HEK293T (cell line): ENCODE data around the gene UTF1.

Source experiments
- CTCF ChIA-PET: fragments of 350-600 bp; formaldehyde crosslinking; extraction: SDS; loops from one replicate; lab custom pipeline; 2021; ENCODE audit warnings: antibody characterized with exemption, inconsistent platforms; lab: Yijun Ruan, JAX
- POLR2A ChIA-PET: fragments of 350-600 bp; formaldehyde crosslinking; extraction: SDS; loops from one replicate; lab custom pipeline; 2020; ENCODE audit warnings: antibody characterized with exemption, inconsistent platforms; lab: Yijun Ruan, JAX
- DNase-seq: peaks from one replicate; pipeline ENCODE4 v3.0.0; 2012; ENCODE audit warnings: mixed read lengths; ENCODE audit errors: extremely low spot score
- ARNT ChIP-seq: fragments of 450-650 bp; IDR thresholded peaks from 2 replicates; pipeline ENCODE4 v1.6.1; 2017; ENCODE audit warnings: mild to moderate bottlenecking
- BHLHE40 ChIP-seq: fragments of 450-650 bp; IDR thresholded peaks from 2 replicates; pipeline ENCODE4 v1.6.1; 2016; ENCODE audit warnings: mild to moderate bottlenecking, moderate library complexity, borderline replicate concordance
- CTBP1 ChIP-seq: fragments of 450-650 bp; IDR thresholded peaks from 2 replicates; pipeline ENCODE4 v1.6.1; 2016; ENCODE audit warnings: borderline replicate concordance
- ELF4 ChIP-seq: fragments of 450-650 bp; IDR thresholded peaks from 2 replicates; pipeline ENCODE4 v1.6.1; 2017; ENCODE audit warnings: antibody characterized with exemption
- FOXA1 ChIP-seq: fragments of 450-650 bp; IDR thresholded peaks from 2 replicates; pipeline ENCODE4 v1.6.1; 2016; ENCODE audit warnings: mild to moderate bottlenecking
- FOXK2 ChIP-seq: fragments of 450-650 bp; IDR thresholded peaks from 2 replicates; pipeline ENCODE4 v1.6.1; 2016; ENCODE audit warnings: mild to moderate bottlenecking
- FOXM1 ChIP-seq: fragments of 450-650 bp; IDR thresholded peaks from 2 replicates; pipeline ENCODE4 v1.6.1; 2017; ENCODE audit warnings: mild to moderate bottlenecking, borderline replicate concordance
- HDGF ChIP-seq: fragments of 450-650 bp; IDR thresholded peaks from 2 replicates; pipeline ENCODE4 v1.6.1; 2017; ENCODE audit warnings: antibody characterized with exemption, borderline replicate concordance
- L3MBTL2 ChIP-seq: fragments of 450-650 bp; conservative IDR thresholded peaks from 2 replicates; pipeline ENCODE4 v1.6.1; 2016; ENCODE audit warnings: mild to moderate bottlenecking
- LEF1 ChIP-seq: fragments of 450-650 bp; IDR thresholded peaks from 2 replicates; pipeline ENCODE4 v1.6.1; 2017; ENCODE audit warnings: mild to moderate bottlenecking, borderline replicate concordance
- NFRKB ChIP-seq: fragments of 450-650 bp; IDR thresholded peaks from 2 replicates; pipeline ENCODE4 v1.6.1; 2016; ENCODE audit warnings: mild to moderate bottlenecking, moderate library complexity
- SP1 ChIP-seq: fragments of 450-650 bp; IDR thresholded peaks from 2 replicates; pipeline ENCODE4 v1.6.1; 2017
- SUZ12 ChIP-seq: fragments of 450-650 bp; IDR thresholded peaks from 2 replicates; pipeline ENCODE4 v1.6.1; 2016; ENCODE audit warnings: mild to moderate bottlenecking
- TARDBP ChIP-seq: fragments of 450-650 bp; IDR thresholded peaks from 2 replicates; pipeline ENCODE4 v1.6.1; 2016
- ZNF384 ChIP-seq: fragments of 450-650 bp; IDR thresholded peaks from 2 replicates; pipeline ENCODE4 v1.6.1; 2016
- TF ChIP-seq, protein P1 (sequence below): fragments of 450-650 bp; IDR thresholded peaks from 2 replicates; pipeline ENCODE4 v1.6.1; 2016

UTF1 gene

DNA sequence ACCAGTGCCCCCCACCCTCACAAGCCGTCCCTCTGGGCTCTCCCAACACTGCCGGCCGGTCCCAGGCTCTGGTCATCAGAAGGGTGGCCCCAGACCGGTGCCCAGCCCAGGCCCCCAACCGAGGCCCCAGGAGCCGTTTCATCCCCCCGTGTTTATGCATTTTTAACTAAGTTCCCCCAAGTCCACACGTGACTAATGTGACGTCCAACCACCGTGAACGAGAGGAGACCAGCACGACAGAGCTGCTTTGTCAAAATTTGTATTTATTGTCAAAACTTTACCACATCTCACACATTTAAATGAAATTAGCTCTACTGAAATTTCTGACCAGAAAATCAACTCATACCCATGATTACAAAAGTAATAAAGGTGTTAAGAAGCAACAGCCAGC is 16.2 kb downstream of the UTF1 start:
- DNase-seq = no peak
- ChIA-PET POLR2A (interaction anchor here (1.0 kb wide), 1 partner anchor 15 kb away, joined by 3 read pairs; no protein-coding TSS in a partner anchor), CTCF (interaction anchor here (0.9 kb wide), 1 partner anchor 12 kb away, joined by 3 read pairs; no protein-coding TSS in a partner anchor)
- TF ChIP-seq FOXK2 (no peak), FOXA1 (no peak), NFRKB (no peak), TARDBP (no peak), L3MBTL2 (no peak), SUZ12 (no peak), FOXM1 (no peak), LEF1 (no peak)

- CTCF ChIA-PET = no interaction called here
- TF ChIP-seq SUZ12 (no peak), TARDBP (no peak), BHLHE40 (no peak), ELF4 (no peak), CTBP1 (no peak), SP1 (no peak), ARNT (no peak), NFRKB (no peak), L3MBTL2 (no peak), HDGF (no peak), FOXA1 (no peak), ZNF384 (no peak), FOXK2 (no peak), FOXM1 (no peak), LEF1 (no peak)
- TF ChIP-seq, protein P1, sequence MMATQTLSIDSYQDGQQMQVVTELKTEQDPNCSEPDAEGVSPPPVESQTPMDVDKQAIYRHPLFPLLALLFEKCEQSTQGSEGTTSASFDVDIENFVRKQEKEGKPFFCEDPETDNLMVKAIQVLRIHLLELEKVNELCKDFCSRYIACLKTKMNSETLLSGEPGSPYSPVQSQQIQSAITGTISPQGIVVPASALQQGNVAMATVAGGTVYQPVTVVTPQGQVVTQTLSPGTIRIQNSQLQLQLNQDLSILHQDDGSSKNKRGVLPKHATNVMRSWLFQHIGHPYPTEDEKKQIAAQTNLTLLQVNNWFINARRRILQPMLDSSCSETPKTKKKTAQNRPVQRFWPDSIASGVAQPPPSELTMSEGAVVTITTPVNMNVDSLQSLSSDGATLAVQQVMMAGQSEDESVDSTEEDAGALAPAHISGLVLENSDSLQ = no peak
- no peak for DNase-seq
- POLR2A ChIA-PET = interaction anchor here (1.5 kb wide), 1 partner anchor 15 kb away, joined by 3 read pairs; no protein-coding TSS in a partner anchor
These were observed 17.8 kb downstream of the UTF1 start for GRCh38 chr10:133247681-133248333.

- DNase-seq = no peak
- ChIA-PET CTCF (no interaction called here), POLR2A (no interaction called here)
- TF ChIP-seq SUZ12 (no peak), FOXA1 (no peak), FOXK2 (no peak), TARDBP (no peak), ZNF384 (no peak), SP1 (no peak), L3MBTL2 (no peak), HDGF (no peak), CTBP1 (no peak), ELF4 (no peak), LEF1 (no peak), FOXM1 (no peak), ARNT (no peak), NFRKB (no peak)
These were observed 18.3 kb downstream of the UTF1 start for GRCh38 chr10:133248334-133248715.

GRCh38 chr10:133249094-133249780 is 19.2 kb downstream of the UTF1 start:
- POLR2A ChIA-PET = no interaction called here
- TF ChIP-seq L3MBTL2 (no peak), NFRKB (no peak), HDGF (no peak), LEF1 (no peak), ELF4 (no peak), ZNF384 (no peak), SP1 (no peak), ARNT (no peak), TARDBP (no peak), FOXA1 (no peak), FOXM1 (no peak), BHLHE40 (no peak), FOXK2 (no peak), SUZ12 (no peak), CTBP1 (no peak)
- TF ChIP-seq, protein P1 = no peak

GRCh38 chr10:133249975-133250754 is 20.1 kb downstream of the UTF1 start:
- no peak for TF ChIP-seq FOXK2
- TF ChIP-seq SUZ12 = no peak
- TF ChIP-seq SP1 = no peak
- TF ChIP-seq ELF4 = no peak
- TF ChIP-seq CTBP1 = no peak; the same call in 1 of the 2 replicates
- no peak for TF ChIP-seq FOXA1
- TF ChIP-seq NFRKB = no peak
- TF ChIP-seq FOXM1 = no peak
- TF ChIP-seq LEF1 = no peak
- ChIA-PET POLR2A (no interaction called here), CTCF (no interaction called here)
- DNase-seq = no peak

More at GRCh38 chr10:133249094-133249780, 19.2 kb downstream of the UTF1 start:
- CTCF ChIA-PET = no interaction called here
- DNase-seq = no peak
